CD4-positive, alpha-beta T cell treated with Interleukin-15 for 4 hours (primary cell): ENCODE data around the gene ATG4B.
"Not testable (repeated sequence)": the region's sequence is repeated elsewhere in the genome, so short reads cannot be mapped to it uniquely, and the experiment has no call there.

ENCODE experiments used
- DNase-seq: peaks from one replicate; pipeline ENCODE4 v3.0.0-alpha.2; 2020; ENCODE audit warnings: low spot score

ATG4B gene

DNA sequence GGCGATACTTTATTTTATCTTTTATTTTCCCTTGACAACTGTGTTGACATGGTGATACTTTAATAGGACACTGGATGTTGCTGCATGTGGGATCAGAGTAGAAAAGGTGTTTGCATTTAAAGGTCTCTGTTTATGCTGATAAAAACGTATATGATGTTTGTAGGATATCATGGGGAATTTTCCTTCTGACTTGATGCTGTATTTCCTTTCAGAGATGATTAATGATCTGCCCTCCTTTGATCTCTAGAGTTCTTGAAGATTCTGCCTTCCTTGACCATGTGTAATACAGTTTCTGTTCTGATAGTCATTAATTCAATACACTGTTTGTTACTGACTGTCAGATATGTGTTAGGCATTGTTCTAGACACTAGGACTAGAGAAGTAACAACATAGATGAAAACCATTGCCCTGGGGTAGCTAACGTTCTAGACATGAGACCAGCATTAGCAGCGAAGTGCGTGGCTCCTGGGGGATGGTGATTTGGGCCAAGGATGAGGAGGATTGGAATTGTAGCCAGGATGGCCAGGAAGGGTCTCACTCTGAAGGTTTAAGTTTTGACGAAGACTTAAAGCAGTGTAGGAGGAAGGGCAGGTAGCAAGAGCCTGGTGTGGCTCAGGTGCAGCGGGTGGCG lies 2.8 kb downstream of the ATG4B start:
- no peak for DNase-seq

DNA sequence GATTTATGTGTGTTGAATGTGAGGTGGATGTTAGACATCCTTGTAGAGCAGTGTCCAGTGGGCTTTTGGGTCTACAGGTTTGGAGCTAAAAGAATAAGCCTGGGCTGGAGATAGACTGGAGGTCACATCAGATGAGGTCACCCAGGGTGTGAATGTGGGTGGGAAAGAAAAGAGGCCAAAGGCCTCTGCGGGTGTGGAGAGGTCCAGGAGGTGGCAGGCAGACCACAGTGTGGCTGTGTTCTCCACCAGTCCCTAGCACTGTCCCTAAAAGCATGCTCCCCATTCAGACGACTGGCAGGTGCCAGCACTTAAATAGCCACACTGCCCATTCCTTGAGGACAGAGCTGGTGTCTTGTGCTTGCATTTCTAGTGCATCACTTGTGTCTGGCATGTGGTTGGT lies 4.1 kb downstream of the ATG4B start:
- no peak for DNase-seq

DNA sequence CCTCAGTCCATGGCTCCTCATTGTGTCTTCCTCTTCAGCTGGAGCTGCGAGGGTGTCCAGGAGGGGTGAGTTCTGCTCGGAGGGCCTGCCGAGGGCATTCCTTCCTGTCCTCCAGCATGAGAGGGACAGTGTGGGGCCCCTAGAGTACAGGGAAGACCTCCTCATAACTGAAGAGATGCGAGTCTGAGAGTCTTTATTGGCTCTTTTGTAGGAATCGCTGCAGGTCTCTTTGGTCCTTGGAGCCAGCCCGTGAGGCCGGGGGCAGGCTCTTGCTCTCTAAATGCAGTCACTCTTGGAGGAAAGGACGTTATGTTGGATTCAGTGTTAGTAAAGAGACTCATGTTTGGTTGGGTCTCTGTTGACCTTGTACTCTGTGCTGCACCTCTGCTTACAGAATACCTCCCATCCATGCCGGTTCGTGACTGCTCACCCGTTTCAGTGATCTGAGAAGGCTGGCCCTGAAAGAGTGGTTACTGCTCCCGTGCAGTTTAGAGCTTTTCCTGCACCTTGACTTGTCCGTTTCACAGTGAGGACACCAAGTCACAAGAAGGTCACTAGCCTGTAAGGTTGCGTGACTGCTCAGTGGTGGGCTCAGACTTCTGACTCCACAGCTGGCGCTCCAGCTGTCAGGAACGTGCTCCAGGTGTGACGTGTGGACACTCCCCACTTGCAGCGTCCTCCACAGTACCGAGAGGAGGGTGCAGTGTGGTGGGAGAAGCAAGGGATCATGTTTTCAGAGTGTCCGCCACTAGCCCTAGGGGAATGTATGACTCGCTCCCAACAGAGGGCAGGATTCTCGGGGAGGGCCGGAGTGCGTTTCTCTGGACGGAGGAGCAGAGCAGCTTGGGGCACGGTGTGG lies 7.8 kb downstream of the ATG4B start:
- DNase-seq, result no peak

DNA sequence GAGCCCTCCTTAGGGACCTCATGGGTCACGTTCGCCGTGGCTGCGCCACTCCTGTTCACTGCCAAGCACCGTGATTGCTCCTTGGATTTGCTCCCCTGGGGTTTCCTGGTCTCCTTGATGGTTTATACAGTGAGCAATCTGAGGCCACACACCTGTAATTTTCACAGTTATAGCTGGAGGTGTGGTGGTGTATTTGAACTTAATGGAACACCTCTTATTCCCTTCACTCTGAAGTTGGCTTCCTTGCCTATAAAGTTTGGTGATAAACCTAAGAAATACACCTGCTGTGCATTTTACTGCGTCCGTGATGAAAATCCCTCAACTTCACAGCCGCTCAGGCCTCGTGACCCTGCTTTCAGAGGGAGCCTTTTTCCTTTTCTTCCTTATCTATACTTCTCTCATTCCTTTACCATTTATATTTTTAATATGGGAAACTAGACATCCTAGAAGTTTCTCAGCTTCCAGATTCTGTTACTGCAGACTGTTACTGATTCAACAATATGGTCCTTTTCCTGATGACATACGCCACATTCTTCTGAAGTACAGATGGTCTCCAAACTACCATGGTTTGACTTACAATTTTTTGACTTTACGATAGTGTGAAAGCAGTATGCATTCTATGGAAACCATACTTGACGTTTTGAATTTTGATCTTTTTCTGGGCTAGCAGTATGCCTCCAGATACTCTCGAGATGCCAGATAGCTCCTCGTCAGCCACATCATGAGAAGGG lies 8.6 kb downstream of the ATG4B start:
- no peak for DNase-seq

DNA sequence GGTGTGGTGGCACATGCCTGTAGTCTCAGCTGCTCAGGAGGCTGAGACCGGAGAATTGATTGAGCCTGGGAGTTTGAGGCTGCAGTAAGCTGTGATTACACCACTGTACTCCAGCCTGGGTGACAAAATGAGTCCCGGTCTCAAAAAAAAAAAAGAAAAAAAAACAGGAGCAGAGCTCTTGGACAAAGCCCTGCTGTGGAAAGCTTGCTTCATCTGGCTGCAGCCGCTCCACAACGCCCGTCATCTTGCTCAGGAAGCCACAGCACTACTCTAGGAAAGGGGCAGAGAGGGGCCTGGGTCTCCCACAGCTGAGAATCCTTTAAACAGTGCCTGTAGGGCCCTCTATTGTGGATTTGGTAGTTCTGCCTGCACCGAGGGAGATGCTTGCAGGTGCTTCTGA lies 11.0 kb downstream of the ATG4B start:
- no peak for DNase-seq

DNA sequence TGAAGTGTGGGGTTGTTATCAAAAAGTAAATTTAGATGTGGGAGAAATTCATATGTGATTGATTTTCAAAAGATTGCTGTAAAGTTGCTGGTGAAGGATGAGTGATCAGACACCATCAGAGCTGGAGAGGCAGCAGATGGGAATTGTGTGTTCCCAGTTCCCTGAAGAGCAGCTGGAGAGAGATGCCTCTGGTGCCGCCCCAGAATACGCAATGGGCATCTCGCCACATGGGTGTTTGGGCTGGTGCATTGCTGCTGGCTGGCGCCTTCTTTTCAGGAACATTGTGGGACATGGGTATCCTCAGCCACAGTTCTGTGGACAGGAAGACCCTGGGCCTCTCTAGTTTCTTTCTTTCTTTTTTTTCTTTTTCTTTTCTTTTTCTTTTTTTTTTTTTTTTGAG lies 11.9 kb downstream of the ATG4B start:
- no peak for DNase-seq

DNA sequence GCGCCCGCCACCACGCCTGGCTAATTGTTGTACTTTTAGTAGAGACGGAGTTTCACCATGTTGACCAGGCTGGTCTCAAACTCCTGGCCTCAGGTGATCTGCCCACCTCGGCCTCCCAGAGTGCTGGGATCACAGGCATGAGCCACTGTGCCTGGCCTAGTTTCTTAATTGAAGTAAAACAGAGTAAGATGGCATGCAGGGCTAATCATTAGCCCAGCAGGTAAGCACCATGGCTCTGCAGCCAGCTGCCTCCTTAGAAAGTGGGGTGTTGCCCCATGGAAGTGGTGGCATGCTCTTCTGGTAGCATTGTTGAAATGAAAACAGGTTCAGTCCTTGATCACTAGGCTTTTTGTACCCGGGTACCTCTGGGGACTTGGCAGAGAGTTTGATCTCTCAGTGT lies 12.4 kb downstream of the ATG4B start:
- no peak for DNase-seq

DNA sequence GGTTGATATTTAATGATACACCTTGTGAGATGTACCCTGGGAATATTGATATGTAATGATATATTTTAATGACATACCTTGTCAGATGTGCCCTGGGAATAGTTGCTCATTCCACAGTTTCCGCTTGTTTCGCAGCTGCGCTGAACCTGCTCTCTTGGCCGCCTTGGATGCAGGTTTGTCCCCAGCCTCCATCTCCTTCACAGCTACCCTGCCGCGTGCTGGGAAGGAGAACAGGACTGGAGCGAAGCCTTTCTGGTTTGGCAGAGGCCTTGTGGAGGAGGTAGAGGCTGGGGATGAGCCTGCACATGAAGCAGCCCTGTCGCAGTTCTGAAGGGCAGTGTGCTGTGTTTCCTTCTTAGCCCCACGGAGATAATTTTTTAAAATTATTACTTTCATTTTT lies 14.6 kb downstream of the ATG4B start:
- no peak for DNase-seq

DNA sequence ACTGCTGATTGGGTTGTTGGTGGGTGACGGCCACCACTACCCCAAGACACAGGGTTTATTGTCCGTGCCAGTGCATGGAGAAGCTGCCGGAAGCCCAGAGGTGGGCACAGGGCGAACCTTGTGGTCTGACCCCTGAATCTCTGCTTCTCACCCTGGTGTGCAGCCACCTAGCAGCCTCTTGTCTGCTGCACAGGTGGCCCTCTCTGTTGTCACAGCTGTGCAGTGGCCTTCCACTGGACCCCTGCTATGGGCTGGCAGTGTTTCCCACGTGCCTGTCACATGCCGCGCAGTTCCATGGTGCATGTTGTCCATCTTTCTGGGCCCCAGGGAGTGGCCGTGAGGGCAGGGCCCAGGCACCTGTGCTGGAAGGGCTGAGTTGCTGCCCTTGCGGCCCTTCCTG lies 15.2 kb downstream of the ATG4B start:
- no peak for DNase-seq

DNA sequence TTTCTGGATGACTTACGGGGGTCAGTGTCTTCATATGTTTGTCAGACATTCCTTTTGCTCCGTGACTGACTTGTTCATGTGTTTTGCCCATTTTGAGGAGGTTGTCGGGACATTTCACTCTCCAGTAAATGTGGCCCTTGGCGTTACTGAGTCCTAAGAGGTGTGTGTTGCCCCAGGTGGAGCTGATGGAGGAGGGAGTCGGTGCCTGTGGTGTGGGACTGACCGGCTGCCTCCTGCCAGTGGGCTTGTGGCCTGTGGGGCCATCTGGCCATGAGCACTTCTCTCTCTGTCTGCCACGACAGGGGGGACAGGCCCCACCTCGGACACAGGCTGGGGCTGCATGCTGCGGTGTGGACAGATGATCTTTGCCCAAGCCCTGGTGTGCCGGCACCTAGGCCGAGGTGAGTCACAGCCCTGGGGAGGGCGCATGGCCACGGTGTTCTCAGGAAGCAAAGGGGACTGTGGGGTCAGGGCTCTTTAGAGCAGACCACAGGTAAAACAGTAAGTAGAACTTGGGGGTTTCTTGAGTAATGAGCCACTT lies 15.8 kb downstream of the ATG4B start:
- DNase-seq, result no peak

DNA sequence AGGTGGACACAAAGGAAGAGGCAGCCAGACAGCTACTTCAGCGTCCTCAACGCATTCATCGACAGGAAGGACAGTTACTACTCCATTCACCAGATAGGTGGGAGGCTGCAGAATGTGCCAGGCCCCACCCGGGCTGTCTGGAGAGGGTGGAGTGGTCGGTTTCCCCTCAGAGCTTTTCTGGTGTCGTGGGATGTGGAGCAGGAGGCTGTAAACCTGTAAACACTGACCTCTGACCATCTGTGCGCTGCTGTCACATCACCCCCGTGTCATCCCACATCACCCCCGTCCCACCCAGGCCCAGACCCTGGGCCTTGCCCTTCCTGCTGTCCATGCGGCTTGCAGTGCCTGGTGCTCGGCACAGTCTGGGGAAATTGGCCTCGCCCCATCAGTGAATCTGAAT lies 17.1 kb downstream of the ATG4B start:
- no peak for DNase-seq

DNA sequence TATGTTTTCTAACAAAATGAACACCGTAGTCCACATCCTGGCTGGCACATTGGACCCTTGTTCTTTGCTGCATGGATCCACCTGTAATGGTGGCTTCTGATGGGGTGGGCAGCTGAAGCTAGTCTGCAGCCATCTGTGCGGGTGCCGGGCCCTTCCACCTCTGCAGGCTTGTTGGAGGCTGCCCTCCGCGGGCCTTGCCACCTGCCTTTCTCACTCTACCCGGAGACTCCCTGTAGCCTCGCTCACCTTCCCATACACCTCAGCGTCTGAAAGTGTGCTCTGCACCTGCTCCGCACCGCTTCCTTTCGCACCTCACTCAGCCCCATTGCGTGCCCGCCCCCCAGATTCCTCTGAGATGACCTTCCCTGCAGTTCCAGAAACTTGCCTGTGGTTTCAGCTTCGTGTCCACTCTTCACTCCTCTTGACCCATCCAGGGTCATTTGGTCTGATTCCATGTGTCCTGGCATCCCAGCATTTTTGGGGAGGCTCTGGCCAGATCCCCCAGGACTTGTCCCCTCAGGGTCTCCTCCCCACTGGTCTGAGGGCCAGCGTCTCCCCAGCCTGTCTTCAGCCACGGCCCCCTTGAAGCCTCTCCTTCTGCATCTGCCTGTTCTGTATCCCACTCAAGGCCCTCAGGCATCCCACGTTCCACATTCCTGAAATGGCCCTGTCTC lies 18.2 kb downstream of the ATG4B start:
- no peak for DNase-seq

DNA sequence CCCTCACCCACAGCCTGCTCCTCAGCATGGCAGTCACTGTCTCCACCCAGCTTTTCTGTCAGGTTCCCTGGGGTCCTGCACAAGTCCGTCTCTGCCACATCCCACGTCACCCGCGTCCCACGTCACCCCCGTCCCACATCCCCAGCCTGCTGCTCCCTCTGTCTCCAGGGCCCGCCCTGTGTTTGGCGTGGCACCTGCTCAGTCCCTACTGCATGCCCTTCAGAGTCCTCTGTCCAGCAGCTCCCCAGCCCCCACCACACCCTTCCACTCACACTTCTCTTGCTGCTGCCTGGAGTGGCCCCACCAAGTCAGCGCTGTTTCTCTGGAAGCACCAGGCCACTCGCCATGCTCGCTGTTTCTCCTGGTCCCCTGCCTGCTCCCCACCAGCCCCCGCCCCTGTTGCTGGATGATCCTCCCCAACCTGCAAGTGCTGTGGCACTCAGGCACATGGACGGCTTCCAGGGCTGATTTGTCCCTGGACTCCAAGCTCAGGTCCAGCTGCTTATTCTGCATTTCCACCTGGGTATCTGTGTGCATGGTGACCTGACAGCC lies 18.8 kb downstream of the ATG4B start:
- no peak for DNase-seq

DNA sequence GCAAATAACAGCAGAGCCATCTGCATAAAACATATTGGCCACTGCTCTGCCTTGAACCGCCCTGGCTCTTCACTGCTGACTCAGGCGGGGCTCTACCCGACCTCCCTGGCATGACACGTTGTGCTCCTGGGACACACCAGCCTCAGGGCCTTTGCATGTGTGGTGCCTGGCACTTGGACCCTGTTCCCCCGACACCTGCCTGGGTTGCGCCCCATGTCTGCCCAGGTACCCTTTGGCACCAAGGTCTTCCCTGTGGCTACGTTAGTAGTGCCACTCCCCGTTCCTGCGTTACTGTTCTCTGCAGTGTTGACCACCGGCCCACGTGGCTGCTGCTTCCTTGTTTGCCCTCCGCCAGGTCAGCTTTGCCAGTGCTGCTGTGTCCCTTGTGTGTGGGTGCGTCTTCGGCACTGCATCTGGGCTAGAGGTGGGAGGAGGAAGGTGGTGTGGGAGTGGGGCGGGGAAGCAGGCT lies 20.3 kb downstream of the ATG4B start:
- DNase-seq, result no peak

DNA sequence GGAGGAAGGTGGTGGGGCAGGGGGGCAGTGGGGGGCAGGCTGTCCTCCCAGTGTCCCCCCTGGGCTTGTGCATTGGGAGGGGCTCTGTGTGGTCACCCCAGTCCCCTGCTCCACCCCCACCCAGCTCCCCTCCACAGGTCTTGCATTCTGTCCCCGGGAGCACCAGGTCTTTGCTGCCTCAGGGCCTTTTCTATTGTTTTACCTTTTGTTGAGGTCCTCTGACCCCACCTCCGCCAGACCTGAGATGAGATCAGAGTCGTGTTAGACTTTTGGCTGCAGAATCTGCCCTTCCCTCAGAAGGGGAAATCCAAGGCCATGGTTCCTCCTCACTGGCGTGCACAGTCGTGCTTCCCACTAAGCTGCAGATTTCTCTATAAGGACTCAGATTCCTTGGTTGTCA lies 20.8 kb downstream of the ATG4B start:
- no peak for DNase-seq

DNA sequence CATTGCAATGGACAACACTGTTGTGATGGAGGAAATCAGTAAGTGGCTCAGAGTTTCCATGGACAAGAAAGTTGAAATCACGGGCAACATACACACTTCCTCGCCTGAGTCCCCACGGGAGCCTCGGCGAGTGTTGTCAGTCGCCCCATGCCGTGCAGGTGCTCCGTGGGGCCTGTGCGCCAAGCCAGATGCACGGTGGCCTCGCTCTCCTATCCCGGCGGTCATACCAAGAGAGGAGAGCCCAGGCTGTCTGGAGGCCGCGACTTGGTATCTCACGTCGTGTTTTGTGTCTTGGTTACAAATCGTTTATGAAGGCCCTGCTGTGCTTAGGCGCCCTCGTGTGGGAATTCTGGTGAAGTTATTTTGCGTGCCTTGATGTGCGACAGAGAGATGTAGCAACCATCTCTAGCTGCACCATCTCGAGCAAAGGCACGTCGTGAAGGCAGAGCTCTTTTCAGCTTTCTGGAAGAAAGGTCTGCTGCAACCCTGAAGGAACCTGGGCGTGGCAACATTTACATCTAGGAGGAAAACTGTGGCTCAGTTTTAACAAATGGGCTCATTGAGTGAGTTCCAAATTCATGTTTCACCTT lies 21.8 kb downstream of the ATG4B start:
- peak; percentile 31 for DNase-seq

DNA sequence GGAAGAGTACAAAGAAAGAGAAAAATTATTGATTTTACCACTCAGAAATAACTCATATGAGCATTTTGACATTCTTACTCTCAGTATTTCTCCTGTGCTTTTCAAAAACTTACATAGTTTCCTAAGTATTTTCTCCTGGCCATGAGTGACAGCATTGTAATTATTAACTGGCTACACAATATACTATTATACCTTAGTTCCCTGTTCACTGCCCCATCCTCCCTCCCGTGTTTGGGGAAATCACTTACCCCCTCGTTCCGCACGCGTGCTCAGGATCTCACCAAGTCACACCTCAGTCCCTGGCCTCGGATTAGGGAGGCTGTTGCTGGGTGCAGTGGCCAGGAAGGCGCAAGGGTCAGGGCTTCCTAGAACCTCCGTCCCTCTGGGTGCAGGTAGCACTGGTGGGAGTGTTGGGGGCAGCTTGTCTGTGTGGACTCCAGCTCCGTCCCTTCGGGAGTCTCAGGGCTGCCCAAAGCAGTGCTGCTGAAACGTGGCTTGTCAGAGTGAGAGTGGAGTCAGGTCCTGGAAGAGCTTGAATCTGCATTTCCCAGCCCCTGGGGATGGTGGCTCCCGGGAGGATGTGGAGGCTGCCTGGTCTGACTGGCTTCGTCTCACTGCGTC lies 23.2 kb downstream of the ATG4B start:
- DNase-seq, result no peak

DNA sequence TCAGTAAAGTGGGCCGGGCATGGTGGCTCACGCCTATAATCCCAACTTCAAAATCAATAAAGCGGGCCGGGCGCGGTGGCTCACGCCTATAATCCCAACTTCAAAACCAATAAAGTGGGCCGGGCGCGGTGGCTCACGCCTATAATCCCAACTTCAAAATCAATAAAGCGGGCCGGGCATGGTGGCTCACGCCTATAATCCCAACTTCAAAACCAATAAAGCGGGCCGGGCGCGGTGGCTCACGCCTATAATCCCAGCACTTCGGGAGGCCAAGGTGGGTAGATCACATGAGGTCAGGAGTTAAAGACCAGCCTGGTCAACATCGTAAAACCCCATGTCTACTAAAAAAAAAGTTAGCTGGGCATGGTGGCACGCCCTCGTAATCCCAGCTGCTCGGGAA lies 25.2 kb downstream of the ATG4B start:
- DNase-seq, result not testable (repeated sequence)

DNA sequence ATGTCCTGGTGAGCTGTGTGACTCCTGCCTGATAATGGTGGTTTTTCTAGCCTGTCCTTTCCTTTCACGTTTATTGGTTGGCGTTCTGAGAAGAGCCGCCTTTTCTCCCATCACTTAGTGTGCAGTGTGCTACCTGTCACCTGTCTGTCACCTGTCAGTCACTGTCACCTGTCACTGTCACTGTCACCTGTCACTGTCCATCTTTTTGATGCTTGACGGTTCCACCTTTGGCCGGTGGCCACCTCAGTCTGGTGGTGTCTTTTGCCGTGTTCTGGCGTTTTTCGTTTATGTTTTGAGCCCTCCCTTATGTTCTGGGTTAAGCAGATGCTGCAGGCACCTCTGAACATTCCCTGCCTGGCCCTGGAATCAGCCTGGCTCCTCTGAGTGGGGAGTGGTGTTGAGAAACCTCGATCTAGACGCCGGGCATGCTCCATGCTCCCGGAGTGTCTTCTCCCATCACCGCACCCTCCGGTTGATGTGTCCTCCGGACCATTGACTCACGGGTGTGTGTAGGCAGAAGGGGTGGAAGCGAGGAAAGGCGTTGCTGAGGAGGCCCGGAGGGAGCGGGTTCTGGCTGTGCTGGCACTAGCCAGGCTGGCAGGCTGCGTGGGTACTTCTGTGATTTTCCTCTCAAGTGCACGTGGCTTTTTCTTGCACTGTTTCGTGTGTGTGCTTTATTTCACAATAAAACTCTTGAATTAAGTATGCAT lies 28.4 kb downstream of the ATG4B start:
- DNase-seq, result no peak
